ENCODE data around the gene PRTG. TPM values are rescaled to one million over a fixed set of nuclear protein-coding genes. Genes with fewer than 3 reads are reported as not detected.

Gene PRTG
- total and polyA plus RNA-seq, 12 donors: 0.29 to 1.9 (median 0.86) TPM

- TF ChIP-seq CTCF (IDR thresholded peaks at IDR 0.05): no peak
- 84 to 85% methylated on average over 6 of the region's 6 CpGs for WGBS, 2 donors
- Histone ChIP-seq H3K4me1 (no peaks in the 10 kb centered on the region), H3K36me3 (peaks cover 0 to 39% (median 0%) of the 10 kb centered on the region in 9 donors), H3K27ac (no peak overlapping the region), H3K9me3 (no peaks in the 10 kb centered on the region), H3K4me3 (no peak overlapping the region), H3K27me3 (no peaks in the 10 kb centered on the region)
- ATAC-seq (no peak), DNase-seq (no peak)
- intact Hi-C loops (cut with DNase I): no loop called here
Observed at GRCh38 chr15:55619783-55620182, 123.2 kb downstream of the PRTG start.

GRCh38 chr15:55618387-55618786, 124.6 kb downstream of the PRTG start:
- no peak overlapping the region for H3K4me3 ChIP-seq
- TF ChIP-seq CTCF (IDR thresholded peaks at IDR 0.05): no peak
- no peaks in the 10 kb centered on the region for H3K4me1 ChIP-seq
- ATAC-seq (no peak), DNase-seq (no peak)
- intact Hi-C loops (cut with DNase I): no loop called here
- 84 to 86% methylated on average over 4 of the region's 4 CpGs for WGBS, 2 donors
- no peak overlapping the region for H3K27ac ChIP-seq
- H3K36me3 ChIP-seq: peaks cover 0 to 28% (median 0%) of the 10 kb centered on the region in 9 donors
- H3K27me3 ChIP-seq: no peaks in the 10 kb centered on the region
- no peaks in the 10 kb centered on the region for H3K9me3 ChIP-seq

- no peak for DNase-seq
- 94 to 97% methylated on average over 1 of the region's 1 CpG for WGBS, 2 donors
- no peak for TF ChIP-seq CTCF (IDR thresholded peaks at IDR 0.05)
- no peaks in the 10 kb centered on the region for H3K27me3 ChIP-seq
- no peak overlapping the region for H3K4me3 ChIP-seq
- H3K9me3 ChIP-seq: no peaks in the 10 kb centered on the region
- H3K27ac ChIP-seq: no peak overlapping the region
- ATAC-seq: no peak
- intact Hi-C loops (cut with DNase I): no loop called here
- no peaks in the 10 kb centered on the region for H3K4me1 ChIP-seq
- H3K36me3 ChIP-seq: peaks cover 0 to 18% (median 0%) of the 10 kb centered on the region in 9 donors
Observed at GRCh38 chr15:55615445-55615844, 127.5 kb downstream of the PRTG start.

- WGBS, 2 donors: 86 to 90% methylated on average over 4 of the region's 4 CpGs
- intact Hi-C loops (cut with DNase I): no loop called here
- Histone ChIP-seq H3K27me3 (no peaks in the 10 kb centered on the region), H3K4me3 (no peak overlapping the region), H3K27ac (no peak overlapping the region), H3K36me3 (peaks cover 0 to 5% (median 0%) of the 10 kb centered on the region in 9 donors), H3K4me1 (no peaks in the 10 kb centered on the region), H3K9me3 (peaks cover 0 to 9% (median 0%) of the 10 kb centered on the region in 11 donors)
- ATAC-seq (no peak), DNase-seq (no peak)
- no peak for TF ChIP-seq CTCF (IDR thresholded peaks at IDR 0.05)
Observed at GRCh38 chr15:55613727-55614126, 129.2 kb downstream of the PRTG start.
